ENCODE data around the gene FRMPD4. TPM values are rescaled to one million over a fixed set of nuclear protein-coding genes. Genes with fewer than 3 reads are reported as not detected.

The FRMPD4 gene
- total RNA-seq, 1 experiment from 2014 or later, result not detected

GRCh38 chrX:12615061-12615460 is 476.8 kb downstream of the FRMPD4 start:
- H3K9me3 Mint-ChIP-seq (ENCODE audit: unreplicated experiment), result no peaks in the 10 kb centered on the region
- TF ChIP-seq CTCF (IDR thresholded peaks at IDR 0.05; ENCODE audit: insufficient read depth in 1 of 2, low read depth in 1 of 2, low read length in 1 of 2, severe bottlenecking in 1 of 2, unreplicated experiment in 1 of 2), result no peak
- CTCF ChIA-PET, result no interaction called here
- no peaks in the 10 kb centered on the region for H3K36me3 Mint-ChIP-seq (ENCODE audit: insufficient read depth, unreplicated experiment)
- H3K4me3 ChIP-seq (ENCODE audit: low read depth, low read length), result no peak overlapping the region
- no peak for DNase-seq
- intact Hi-C loops (cut with micrococcal nuclease; ENCODE audit: unreplicated experiment), result no loop called here
- POLR2A ChIA-PET, result no interaction called here
- H3K27me3 Mint-ChIP-seq (ENCODE audit: insufficient read depth, unreplicated experiment), result peaks cover 8% of the 10 kb centered on the region
- H3K9me3 ChIP-seq, result no peaks in the 10 kb centered on the region
- no peaks in the 10 kb centered on the region for H3K4me1 Mint-ChIP-seq (ENCODE audit: low read depth, unreplicated experiment)
- BruUV-seq (replicated peaks), result no TSS peak
- H3K4me1 ChIP-seq, result no peaks in the 10 kb centered on the region
- no peak overlapping the region for H3K4me3 Mint-ChIP-seq (ENCODE audit: unreplicated experiment)
- no peaks in the 10 kb centered on the region for H3K36me3 ChIP-seq (ENCODE audit: control insufficient read depth, insufficient read depth, low read length)
- H3K27ac Mint-ChIP-seq (ENCODE audit: unreplicated experiment), result no peak overlapping the region
- H3K27me3 ChIP-seq (replicated peaks; ENCODE audit: control insufficient read depth, insufficient read depth, low read length), result no peaks in the 10 kb centered on the region

- Mint-ChIP-seq H3K4me1 (ENCODE audit: low read depth, unreplicated experiment) (no peaks in the 10 kb centered on the region), H3K27me3 (ENCODE audit: insufficient read depth, unreplicated experiment) (peaks cover 8% of the 10 kb centered on the region), H3K9me3 (ENCODE audit: unreplicated experiment) (no peaks in the 10 kb centered on the region), H3K36me3 (ENCODE audit: insufficient read depth, unreplicated experiment) (no peaks in the 10 kb centered on the region), H3K27ac (ENCODE audit: unreplicated experiment) (no peak overlapping the region), H3K4me3 (ENCODE audit: unreplicated experiment) (no peak overlapping the region)
- H3K27me3 ChIP-seq (replicated peaks; ENCODE audit: control insufficient read depth, insufficient read depth, low read length), result no peaks in the 10 kb centered on the region
- no peaks in the 10 kb centered on the region for H3K4me1 ChIP-seq
- ChIA-PET POLR2A (no interaction called here), CTCF (no interaction called here)
- no peak overlapping the region for H3K4me3 ChIP-seq (ENCODE audit: low read depth, low read length)
- DNase-seq, result no peak
- H3K36me3 ChIP-seq (ENCODE audit: control insufficient read depth, insufficient read depth, low read length), result no peaks in the 10 kb centered on the region
- no TSS peak for BruUV-seq (replicated peaks)
- no peak for TF ChIP-seq CTCF (IDR thresholded peaks at IDR 0.05; ENCODE audit: insufficient read depth in 1 of 2, low read depth in 1 of 2, low read length in 1 of 2, severe bottlenecking in 1 of 2, unreplicated experiment in 1 of 2)
- intact Hi-C loops (cut with micrococcal nuclease; ENCODE audit: unreplicated experiment), result no loop called here
- no peaks in the 10 kb centered on the region for H3K9me3 ChIP-seq
Measured at GRCh38 chrX:12617241-12617640, 479.0 kb downstream of the FRMPD4 start.

DNA sequence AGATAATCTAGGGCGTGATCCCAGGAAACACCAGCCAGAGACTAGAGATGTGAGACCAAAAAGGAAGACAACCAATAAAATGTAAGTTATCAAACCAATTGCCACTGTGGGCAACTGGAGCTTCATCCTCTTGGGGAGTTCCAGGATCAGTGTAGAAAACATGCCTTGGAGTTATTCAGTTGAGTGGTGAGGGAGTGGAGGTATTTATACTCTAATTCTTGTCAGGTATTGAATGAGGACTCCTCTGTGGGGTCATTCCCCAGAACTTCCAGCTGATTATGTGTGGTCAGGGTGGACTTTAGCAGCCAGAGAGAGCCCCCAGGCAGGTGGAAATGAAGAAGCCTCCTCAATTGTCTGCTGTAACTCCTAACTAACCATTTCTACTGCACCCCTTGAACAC is 509.0 kb downstream of the FRMPD4 start:
- H3K36me3 ChIP-seq (ENCODE audit: control insufficient read depth, insufficient read depth, low read length), result no peaks in the 10 kb centered on the region
- Mint-ChIP-seq H3K4me3 (ENCODE audit: unreplicated experiment) (no peak overlapping the region), H3K27ac (ENCODE audit: unreplicated experiment) (no peak overlapping the region), H3K36me3 (ENCODE audit: insufficient read depth, unreplicated experiment) (no peaks in the 10 kb centered on the region), H3K4me1 (ENCODE audit: low read depth, unreplicated experiment) (no peaks in the 10 kb centered on the region), H3K9me3 (ENCODE audit: unreplicated experiment) (no peaks in the 10 kb centered on the region), H3K27me3 (ENCODE audit: insufficient read depth, unreplicated experiment) (peaks cover 5% of the 10 kb centered on the region)
- BruUV-seq (replicated peaks), result no TSS peak
- no peak for TF ChIP-seq CTCF (IDR thresholded peaks at IDR 0.05; ENCODE audit: insufficient read depth in 1 of 2, low read depth in 1 of 2, low read length in 1 of 2, severe bottlenecking in 1 of 2, unreplicated experiment in 1 of 2)
- H3K9me3 ChIP-seq, result no peaks in the 10 kb centered on the region
- ChIA-PET POLR2A (no interaction called here), CTCF (no interaction called here)
- no peak for DNase-seq
- no peak overlapping the region for H3K4me3 ChIP-seq (ENCODE audit: low read depth, low read length)
- no peaks in the 10 kb centered on the region for H3K4me1 ChIP-seq
- intact Hi-C loops (cut with micrococcal nuclease; ENCODE audit: unreplicated experiment), result no loop called here
- no peaks in the 10 kb centered on the region for H3K27me3 ChIP-seq (replicated peaks; ENCODE audit: control insufficient read depth, insufficient read depth, low read length)
